Chondrocyte (in vitro differentiated cells): ENCODE measurements around the gene ETV7. TPM values are rescaled to one million over a fixed set of nuclear protein-coding genes. Genes with fewer than 3 reads are reported as not detected.
A peak's percentile ranks its signal among the peaks of the same experiment; 100 is the strongest.

Experiments
- DNase-seq: peaks from one replicate; pipeline ENCODE4 v3.0.0; 2021; ENCODE audit warnings: mixed read lengths, low spot score
- H3K27ac Mint-ChIP-seq: one replicate; pipeline ENCODE4 v1.8.0; 2021; ENCODE audit warnings: mild to moderate bottlenecking, moderate library complexity, mixed read lengths; ENCODE audit not compliant: unreplicated experiment
- H3K27me3 Mint-ChIP-seq: 2 replicates; pipeline ENCODE4 v1.8.0; 2021; ENCODE audit warnings: low read depth, mixed read lengths
- H3K36me3 Mint-ChIP-seq: 2 replicates; pipeline ENCODE4 v1.8.0; 2021; ENCODE audit warnings: low read depth, mixed read lengths
- H3K4me1 Mint-ChIP-seq: 2 replicates; pipeline ENCODE4 v1.8.0; 2021; ENCODE audit warnings: low read depth, mild to moderate bottlenecking, mixed read lengths
- H3K4me3 Mint-ChIP-seq: one replicate; pipeline ENCODE4 v1.8.0; 2021; ENCODE audit warnings: mild to moderate bottlenecking, moderate library complexity, mixed read lengths; ENCODE audit not compliant: unreplicated experiment
- H3K9me3 Mint-ChIP-seq: 2 replicates; pipeline ENCODE4 v1.8.0; 2021; ENCODE audit warnings: low read depth, mixed read lengths
- total RNA-seq: library from RNA; stranded (reverse); gene quantifications from 3 replicates; pipeline ENCODE4 v1.2.1, GENCODE V29; 2021
- TF ChIP-seq, protein P1 (sequence below): fragments of 200-600 bp; sonication (generic); IDR thresholded peaks from 2 replicates; pipeline ENCODE4 v1.5.0; 2021; ENCODE audit warnings: antibody characterized with exemption, mild to moderate bottlenecking, moderate library complexity

Gene ETV7
- total RNA-seq, 1 donor from 2014 or later, result not detected

DNA sequence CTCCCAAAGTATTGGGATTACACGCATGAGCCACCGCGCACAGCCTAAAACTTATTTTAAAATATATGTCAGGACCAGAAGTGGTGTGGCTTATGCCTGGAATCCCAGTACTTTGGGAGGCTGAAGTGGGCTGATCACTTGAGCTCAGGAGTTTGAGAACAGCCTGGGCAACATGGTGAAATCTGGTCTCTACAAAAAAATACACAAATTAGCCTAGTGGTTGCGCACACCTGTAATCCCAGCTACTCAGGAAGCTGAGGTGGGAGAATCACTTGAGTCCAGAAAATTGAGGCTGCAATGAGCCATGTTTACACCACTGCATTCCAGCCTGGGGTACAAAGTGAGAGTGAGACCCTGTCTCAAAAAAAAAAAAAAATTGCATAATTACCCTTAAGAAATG is 41.4 kb upstream of the ETV7 start:
- DNase-seq, result no peak
- peaks cover 23% of the 10 kb centered on the region for H3K4me1 Mint-ChIP-seq
- TF ChIP-seq, protein P1, sequence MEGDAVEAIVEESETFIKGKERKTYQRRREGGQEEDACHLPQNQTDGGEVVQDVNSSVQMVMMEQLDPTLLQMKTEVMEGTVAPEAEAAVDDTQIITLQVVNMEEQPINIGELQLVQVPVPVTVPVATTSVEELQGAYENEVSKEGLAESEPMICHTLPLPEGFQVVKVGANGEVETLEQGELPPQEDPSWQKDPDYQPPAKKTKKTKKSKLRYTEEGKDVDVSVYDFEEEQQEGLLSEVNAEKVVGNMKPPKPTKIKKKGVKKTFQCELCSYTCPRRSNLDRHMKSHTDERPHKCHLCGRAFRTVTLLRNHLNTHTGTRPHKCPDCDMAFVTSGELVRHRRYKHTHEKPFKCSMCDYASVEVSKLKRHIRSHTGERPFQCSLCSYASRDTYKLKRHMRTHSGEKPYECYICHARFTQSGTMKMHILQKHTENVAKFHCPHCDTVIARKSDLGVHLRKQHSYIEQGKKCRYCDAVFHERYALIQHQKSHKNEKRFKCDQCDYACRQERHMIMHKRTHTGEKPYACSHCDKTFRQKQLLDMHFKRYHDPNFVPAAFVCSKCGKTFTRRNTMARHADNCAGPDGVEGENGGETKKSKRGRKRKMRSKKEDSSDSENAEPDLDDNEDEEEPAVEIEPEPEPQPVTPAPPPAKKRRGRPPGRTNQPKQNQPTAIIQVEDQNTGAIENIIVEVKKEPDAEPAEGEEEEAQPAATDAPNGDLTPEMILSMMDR, result no peak
- no peak overlapping the region for H3K27ac Mint-ChIP-seq
- no peak overlapping the region for H3K4me3 Mint-ChIP-seq
- no peaks in the 10 kb centered on the region for H3K9me3 Mint-ChIP-seq
- no peaks in the 10 kb centered on the region for H3K36me3 Mint-ChIP-seq
- H3K27me3 Mint-ChIP-seq, result no peaks in the 10 kb centered on the region

DNA sequence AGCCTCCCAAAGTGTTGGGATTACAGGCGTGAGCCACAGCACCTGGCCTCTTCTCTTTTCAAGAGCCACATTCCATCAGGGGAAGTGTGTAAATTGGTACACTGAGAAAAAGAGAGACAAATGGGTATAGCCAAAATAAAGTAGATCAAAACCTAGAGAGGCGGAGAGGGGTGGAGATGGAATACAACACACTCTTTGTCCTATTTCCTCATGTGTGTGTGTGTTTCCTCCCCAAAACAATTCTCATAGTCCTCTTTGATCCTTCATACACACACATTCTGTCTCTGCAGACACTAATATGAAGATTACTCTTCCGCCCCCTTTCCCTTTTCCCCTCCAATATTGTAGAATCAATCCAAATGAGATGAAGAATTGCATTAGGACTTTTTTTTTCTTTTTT is 39.2 kb upstream of the ETV7 start:
- Mint-ChIP-seq H3K9me3 (no peaks in the 10 kb centered on the region), H3K36me3 (no peaks in the 10 kb centered on the region), H3K27ac (no peak overlapping the region), H3K4me3 (no peak overlapping the region), H3K27me3 (no peaks in the 10 kb centered on the region), H3K4me1 (peaks cover 20% of the 10 kb centered on the region)
- no peak for DNase-seq
- TF ChIP-seq, protein P1, result no peak

DNA sequence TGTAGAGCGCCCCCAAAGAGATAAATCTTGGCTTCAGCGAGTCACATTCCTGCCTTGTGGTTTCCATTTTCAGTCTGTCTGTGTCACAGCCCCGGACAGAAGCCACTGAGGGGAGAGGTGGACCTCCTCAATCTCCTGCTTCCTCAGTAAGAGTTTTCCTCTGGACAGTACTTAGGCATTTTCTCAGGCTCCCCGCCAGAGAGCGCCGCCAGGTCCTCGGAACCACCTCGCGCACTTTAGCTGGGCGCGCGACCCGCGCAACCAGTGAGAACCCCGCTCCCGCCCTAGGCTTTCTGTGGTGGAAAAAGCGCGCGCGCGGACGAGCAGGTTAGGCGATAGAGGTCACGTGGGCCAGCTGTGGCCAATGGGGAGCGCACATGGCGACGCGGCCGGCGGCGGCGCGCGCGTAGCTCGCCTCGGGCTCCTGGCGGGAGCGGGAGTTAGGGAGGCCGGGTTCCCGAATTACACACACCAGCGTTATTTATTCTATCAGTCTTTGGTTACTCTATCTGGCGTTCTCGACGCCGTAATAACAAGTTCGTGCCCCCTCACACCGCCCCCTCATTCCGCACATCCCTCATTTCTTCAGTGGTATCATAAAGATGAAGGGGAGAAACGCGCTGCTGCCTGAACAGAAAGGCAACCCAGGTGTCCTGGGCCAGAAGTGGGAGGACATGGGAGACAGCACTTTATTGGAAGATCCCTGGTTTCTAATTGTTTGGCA is 35.8 kb upstream of the ETV7 start:
- peak overlapping the region; percentile 87 for H3K4me3 Mint-ChIP-seq
- peak; percentile 100 for DNase-seq
- TF ChIP-seq, protein P1, result peak; percentile 87
- no peaks in the 10 kb centered on the region for H3K27me3 Mint-ChIP-seq
- no peaks in the 10 kb centered on the region for H3K36me3 Mint-ChIP-seq
- H3K4me1 Mint-ChIP-seq, result peaks cover 14% of the 10 kb centered on the region
- H3K27ac Mint-ChIP-seq, result peak overlapping the region; percentile 93
- no peaks in the 10 kb centered on the region for H3K9me3 Mint-ChIP-seq

DNA sequence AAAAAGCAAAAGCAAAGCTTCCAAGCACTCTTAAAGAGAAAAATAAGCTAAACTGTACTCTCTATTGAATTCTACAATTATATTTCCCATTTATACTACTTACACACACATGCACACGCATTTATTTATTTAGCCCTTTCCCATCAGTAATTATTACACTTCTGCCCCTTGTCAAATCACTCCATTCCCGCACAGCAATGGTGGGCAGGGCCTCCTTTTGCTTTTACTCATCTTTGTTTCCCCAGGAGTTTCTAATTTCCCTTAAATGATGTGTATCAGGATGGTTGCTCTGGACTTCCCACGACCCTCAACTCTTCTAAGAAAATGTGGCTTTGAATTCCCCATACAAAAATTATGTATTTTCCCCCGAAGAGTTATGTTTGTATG is 35.2 kb upstream of the ETV7 start:
- no peaks in the 10 kb centered on the region for H3K9me3 Mint-ChIP-seq
- H3K27ac Mint-ChIP-seq, result peak overlapping the region; percentile 93
- peaks cover 14% of the 10 kb centered on the region for H3K4me1 Mint-ChIP-seq
- no peak for DNase-seq
- no peaks in the 10 kb centered on the region for H3K36me3 Mint-ChIP-seq
- no peaks in the 10 kb centered on the region for H3K27me3 Mint-ChIP-seq
- TF ChIP-seq, protein P1, result no peak
- peak overlapping the region; percentile 87 for H3K4me3 Mint-ChIP-seq

DNA sequence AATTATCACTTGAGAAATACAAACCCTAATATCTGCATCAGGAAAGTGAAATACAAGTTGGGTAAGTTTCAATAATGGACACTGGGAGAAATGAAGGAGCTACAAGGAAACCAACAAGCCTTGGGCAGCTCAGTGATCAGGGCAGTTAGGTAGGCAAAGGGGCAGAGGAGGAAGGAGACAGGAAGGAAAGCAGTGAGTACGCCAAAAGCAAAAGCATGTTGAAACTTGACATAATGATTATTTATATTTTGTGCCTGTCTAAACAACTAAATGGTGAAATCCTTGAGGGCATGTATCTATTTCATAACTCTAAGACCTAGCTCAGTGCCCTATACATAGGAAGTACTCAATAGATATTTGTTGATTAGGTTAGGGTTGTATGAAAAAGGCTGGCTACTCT is 31.8 kb upstream of the ETV7 start:
- H3K36me3 Mint-ChIP-seq, result no peaks in the 10 kb centered on the region
- H3K9me3 Mint-ChIP-seq, result no peaks in the 10 kb centered on the region
- no peaks in the 10 kb centered on the region for H3K27me3 Mint-ChIP-seq
- H3K4me1 Mint-ChIP-seq, result peaks cover 18% of the 10 kb centered on the region
- DNase-seq, result no peak
- H3K27ac Mint-ChIP-seq, result no peak overlapping the region
- TF ChIP-seq, protein P1, result no peak
- no peak overlapping the region for H3K4me3 Mint-ChIP-seq
